GM10266 (cell line): ENCODE measurements around the gene PTPRD.

ENCODE experiments used
- DNase-seq: peaks from one replicate; pipeline ENCODE4 v3.0.0; 2012; ENCODE audit errors: extremely low spot score
- TF ChIP-seq, protein P1 (sequence below): IDR thresholded peaks from 2 replicates; pipeline ENCODE4 v1.5.1; 2012; ENCODE audit warnings: mild to moderate bottlenecking, low read depth; ENCODE audit not compliant: control insufficient read depth, insufficient read depth; ENCODE audit errors: missing control alignments

The PTPRD gene

DNA sequence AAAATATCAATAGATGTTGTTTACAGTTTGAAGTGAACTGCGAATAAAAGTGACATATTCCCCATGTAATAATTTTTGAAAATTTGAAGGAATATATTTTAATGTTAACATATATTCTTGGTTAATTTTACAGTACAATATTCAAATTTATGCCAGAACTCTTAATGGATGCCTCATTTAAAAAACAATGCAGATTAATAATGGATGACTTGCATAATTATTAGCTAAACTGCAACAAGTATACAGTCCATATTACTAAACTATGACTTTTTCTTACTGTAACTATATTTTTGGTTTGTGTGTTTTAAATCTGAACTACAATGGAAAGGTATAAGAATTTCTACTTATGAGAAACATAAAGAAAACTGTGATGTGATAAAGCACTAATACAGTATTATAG is 1390.1 kb downstream of the PTPRD start:
- TF ChIP-seq, protein P1, sequence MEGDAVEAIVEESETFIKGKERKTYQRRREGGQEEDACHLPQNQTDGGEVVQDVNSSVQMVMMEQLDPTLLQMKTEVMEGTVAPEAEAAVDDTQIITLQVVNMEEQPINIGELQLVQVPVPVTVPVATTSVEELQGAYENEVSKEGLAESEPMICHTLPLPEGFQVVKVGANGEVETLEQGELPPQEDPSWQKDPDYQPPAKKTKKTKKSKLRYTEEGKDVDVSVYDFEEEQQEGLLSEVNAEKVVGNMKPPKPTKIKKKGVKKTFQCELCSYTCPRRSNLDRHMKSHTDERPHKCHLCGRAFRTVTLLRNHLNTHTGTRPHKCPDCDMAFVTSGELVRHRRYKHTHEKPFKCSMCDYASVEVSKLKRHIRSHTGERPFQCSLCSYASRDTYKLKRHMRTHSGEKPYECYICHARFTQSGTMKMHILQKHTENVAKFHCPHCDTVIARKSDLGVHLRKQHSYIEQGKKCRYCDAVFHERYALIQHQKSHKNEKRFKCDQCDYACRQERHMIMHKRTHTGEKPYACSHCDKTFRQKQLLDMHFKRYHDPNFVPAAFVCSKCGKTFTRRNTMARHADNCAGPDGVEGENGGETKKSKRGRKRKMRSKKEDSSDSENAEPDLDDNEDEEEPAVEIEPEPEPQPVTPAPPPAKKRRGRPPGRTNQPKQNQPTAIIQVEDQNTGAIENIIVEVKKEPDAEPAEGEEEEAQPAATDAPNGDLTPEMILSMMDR: no peak
- DNase-seq: no peak

- no peak for DNase-seq
- TF ChIP-seq, protein P1: no peak
These were observed 1395.9 kb downstream of the PTPRD start for GRCh38 chr9:9216934-9217333.

DNA sequence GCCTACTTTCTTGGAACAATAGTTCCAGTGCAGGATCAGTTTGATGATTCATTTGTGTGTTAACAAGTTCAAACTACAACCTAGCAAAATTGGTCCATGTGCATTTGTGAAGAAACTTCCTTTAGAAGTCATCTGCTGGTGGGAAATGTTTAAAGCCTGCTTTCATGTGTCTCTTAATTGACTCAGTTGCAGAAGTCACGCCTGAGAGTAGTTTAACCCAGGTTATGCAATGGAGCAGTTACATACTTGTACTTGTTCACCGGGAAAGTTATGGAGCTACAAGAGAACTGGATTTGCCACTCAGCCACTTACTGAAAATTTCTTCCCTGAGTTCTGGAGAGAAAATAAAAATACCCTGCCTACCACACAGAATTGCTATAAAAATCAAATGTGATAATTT is 1397.8 kb downstream of the PTPRD start:
- TF ChIP-seq, protein P1: no peak
- DNase-seq: no peak

DNA sequence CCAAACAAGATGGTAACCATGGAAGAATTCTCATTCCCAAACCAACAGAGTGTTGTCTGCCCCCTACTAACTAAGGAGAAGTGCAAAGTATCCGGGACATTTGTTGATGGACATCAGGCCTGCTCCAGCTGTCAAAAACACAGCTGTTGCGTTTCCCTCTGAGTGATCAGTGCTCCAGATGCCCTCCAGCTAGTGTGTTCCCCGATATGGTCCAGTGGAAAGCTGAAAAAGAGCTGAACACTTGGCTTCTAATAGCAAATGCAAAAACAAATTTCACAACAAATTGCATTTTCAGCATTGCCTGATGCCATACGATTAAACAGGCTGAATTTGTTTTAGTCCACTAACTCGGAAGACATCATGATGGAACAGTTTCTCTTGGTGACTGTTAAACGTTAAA is 1398.7 kb downstream of the PTPRD start:
- no peak for DNase-seq
- TF ChIP-seq, protein P1: no peak

DNA sequence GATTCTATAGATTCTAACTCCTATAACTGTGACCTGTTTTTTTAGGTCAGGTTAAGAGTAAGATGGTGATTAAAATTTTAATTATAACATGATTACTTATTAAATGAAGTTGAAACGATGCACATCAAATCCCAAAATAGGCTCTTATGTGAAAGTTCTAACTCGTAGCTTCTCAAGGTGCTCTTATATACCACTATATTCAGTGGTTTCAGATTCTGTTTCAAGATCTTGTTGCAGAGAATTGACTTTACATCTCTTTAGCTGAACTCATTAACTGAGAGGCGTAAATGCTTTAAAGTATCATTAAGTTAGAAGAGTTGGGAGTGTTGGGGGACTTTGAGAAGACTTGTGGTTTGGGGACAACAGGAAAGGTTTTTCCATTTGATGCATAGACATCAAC is 1399.8 kb downstream of the PTPRD start:
- no peak for DNase-seq
- TF ChIP-seq, protein P1: no peak

- TF ChIP-seq, protein P1: no peak
- no peak for DNase-seq
These were observed 1410.5 kb downstream of the PTPRD start for GRCh38 chr9:9202276-9202675.

DNA sequence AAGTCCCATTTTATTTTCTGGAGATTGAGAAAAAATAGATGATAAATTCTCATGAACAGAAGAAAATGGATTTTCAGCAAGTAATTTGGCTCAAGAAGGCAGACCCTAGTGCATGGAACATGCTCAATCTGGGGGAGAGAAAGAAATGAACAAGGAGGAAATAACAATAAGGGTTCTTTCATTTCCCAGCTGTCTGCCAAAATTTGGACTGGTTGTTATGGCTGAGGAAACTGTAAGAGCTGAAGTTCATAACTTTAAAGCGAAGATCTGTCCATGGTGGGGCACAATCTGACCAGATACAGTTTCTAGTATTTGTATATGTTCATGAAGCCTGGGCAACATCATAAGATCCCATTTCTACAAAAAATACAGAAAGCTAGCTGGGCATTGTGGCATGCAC is 1426.7 kb downstream of the PTPRD start:
- TF ChIP-seq, protein P1: no peak
- no peak for DNase-seq
